HG03520 (cell line): ENCODE data around the gene WDR90.
"Not testable (repeated sequence)": the region's sequence is repeated elsewhere in the genome, so short reads cannot be mapped to it uniquely, and the experiment has no call there.

ENCODE experiments used
- ATAC-seq: cut with Tn5 transposase; IDR thresholded peaks from one replicate; pipeline ENCODE4 v1.9.1; 2021; ENCODE audit warnings: mild to moderate bottlenecking, moderate library complexity; ENCODE audit not compliant: unreplicated experiment

Gene WDR90

DNA sequence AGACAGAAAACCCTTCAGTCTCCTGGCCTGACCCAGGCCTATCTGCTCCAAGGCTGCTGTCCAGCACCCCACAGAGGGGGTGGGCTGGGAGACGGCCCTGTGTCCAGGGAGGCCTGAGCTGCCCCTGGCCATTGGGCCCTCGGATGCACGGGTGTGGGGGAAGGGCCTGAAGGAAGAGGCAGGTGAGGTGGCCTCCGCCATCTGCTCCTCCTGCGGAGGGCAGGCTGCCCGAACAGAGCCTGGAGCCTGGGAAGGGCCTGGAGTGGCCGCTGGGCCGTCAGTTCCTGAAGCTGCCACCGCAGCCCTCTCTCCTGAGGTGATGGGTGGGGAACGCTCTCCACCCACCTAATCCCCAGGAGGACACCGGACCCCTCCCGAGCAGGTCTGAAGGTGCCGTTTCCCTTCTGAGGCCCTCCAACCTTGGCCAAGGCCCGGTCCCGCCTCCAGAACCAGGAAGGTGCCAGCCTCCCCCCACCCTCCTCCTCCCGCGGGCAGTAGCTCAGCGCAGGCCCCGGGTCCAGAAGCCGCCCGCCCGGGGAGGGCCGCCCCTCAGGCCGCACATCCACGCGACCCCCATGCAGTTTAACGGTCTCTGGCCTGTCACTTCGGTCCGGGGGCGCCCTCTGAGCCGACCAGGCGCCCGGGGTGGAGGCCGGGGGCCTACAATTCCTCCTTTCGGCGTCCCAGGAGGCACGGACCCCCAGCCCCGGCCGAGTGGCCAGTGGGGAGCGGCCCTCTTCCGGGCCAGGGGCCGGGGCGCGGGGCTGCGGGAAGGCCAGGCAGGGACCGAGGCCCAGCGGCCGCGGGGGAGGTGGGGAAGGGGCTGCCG lies 55.6 kb downstream of the WDR90 start:
- no peak for ATAC-seq

- ATAC-seq: no peak
These were observed 56.4 kb downstream of the WDR90 start, which contains the start of gene FBXL16 for GRCh38 chr16:705431-706188. Gene FBXL16, minus strand, starts transcription at chr16:705801. Its CDS starts 8,396 bp downstream, at chr16:697405.

DNA sequence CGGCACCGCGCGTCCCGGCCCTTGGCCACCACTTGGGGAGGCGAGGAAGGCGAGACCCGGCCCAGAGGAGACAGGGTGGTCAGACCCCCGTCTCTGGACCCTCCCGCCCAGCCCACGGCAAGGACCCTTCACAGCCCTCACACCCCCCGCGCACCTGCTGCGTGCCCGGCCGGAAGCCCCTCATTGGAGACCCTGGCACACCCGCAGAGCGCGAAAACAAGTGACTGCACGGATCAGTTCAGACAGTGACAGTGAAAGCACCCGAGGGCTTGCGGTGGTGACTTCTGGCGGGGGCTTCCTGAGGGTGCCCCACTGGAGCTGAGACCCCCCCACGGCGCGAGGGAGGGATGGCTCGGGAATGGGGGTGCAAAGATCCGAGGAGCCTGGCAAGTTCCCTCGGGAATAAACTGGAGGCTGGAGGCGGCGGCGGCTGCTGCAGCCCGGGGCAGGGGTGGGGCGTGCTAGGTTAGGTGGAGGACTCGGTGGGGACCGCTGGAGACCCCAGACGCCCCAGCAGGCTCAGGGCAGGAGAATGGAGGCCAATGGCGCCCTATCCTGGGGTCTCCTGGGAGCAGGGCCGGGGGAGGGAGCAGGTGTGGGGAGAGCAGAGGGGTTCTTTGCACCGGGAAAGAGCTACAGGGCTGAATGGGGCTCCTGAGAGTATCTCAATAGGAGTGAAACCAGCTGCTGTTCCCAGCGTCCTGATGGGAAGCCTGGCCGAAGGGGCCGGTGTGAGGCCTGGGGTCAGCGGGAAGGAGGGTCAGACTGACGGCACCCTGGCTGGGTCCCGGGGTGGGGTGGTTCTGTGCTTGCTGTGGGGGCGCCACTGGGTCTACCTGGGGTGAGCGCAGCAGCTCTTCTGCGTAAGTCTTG lies 57.3 kb downstream of the WDR90 start:
- no peak for ATAC-seq

DNA sequence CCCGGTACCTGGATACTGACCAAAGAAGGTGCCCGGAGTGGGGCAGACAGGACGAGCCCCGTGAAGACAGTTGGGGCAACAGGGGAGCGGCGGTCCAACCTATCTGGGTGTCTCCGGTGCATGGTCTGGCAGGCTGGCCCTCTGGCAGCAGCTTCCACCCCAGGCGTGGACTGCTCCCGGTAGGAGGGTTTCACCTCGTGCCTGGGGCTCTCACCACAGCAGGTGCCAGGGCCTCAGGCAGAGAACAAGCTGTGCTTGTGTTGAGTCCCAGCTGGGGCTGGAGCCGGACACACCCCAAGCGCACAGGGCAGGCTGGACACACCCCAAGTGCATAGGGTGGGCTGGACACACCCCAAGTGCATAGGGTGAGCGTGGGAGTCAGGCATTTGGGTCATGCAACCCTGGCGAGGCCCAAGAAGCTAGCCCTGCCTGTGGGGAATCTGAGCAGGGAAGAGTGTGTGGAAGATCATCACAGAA lies 57.9 kb downstream of the WDR90 start:
- no peak for ATAC-seq

GRCh38 chr16:708019-708418 lies 58.9 kb downstream of the WDR90 start:
- ATAC-seq: no peak

DNA sequence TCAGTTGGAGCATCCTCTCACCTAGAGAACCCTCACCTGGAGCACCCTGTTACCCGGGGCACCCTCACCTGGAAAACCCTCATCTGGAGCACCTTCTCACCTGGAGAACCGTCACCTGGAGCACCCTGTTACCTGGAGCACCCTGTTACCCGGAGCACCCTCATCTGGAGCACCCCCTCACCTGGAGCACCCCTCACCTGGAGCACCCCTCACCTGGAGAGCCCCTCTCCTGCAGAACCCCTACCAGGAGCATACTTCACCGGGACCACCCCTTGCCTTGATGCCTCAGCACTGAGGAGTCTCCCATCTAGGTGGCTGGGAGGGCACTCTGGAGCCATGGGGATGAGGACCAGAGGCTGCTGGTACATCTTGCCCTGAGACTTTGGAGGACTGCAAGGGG lies 59.8 kb downstream of the WDR90 start:
- ATAC-seq: no peak

GRCh38 chr16:709566-710499 lies 60.7 kb downstream of the WDR90 start:
- no peak for ATAC-seq

DNA sequence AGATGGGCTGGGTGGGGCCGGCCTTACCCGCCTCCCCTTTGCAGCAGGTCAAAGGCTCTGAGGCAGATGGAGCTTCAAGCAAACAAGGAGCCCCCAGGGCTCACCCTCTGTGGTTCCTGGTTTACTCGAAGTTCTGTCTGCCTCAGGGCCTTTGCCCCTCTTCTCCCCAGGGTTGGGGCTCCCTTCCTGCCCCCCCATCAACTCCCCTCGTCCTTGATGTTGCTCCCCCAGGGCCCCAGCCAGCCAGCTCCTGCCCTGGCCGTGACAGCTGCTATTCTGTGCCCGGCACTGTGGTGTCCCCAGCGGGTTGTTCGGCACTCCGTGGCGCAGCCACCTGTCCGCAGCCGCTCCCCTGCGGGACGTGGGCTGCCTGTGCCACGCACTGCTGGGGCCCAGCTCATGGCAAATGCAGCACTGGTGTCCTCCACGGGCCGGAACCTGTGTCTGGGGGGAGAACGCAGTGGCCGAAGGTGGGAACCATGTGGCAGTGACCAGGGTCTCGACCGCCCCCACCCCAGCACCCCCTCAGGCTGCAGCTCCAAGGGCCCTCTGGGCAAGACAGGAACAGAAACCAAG lies 61.4 kb downstream of the WDR90 start:
- ATAC-seq: no peak

DNA sequence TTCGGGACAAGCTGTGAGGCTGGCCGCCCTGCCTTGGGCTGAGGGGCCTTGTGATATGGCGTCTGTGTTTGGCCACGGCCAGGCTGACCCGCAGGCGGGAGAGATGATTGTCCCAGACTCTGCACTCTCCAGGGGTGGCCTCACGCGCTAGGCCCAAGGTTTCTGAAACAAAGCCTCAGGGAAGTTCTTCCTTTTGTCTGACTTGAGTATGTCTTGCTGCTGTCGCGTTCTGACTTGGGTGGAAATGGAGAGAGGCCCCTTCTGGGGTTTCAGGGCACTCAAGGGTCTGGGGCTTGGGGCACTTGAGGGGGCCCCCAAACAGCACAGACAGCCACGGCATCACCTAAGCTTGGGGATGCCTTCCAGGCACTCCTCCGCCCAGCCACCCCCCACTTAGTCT lies 61.9 kb downstream of the WDR90 start:
- no peak for ATAC-seq

GRCh38 chr16:711548-712320 lies 62.6 kb downstream of the WDR90 start:
- ATAC-seq: no peak

- not testable (repeated sequence) for ATAC-seq
These were observed 63.6 kb downstream of the WDR90 start for GRCh38 chr16:712740-713250.

DNA sequence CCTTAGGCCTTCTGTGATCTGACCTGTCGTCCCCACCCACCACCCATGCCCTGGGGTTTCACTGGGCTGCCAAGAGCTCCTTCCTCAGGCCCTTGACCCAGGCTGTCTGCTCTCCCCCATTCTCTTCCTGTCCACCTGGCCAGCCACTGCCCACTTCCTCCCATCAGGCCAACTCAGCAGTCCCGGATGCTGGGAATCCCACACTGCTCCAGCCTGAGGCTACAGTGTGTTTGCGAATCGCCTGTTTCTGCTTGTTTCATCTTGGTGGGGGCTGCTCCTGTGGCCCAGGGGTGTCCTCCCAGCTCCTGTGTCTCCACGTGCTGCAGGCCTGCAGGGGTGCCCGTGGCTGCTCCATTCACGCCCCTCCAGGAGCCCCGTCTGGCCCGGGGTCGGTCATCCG lies 64.9 kb downstream of the WDR90 start:
- no peak for ATAC-seq

GRCh38 chr16:714558-715476 lies 65.7 kb downstream of the WDR90 start, which contains the start of gene METRN:
Gene METRN, plus strand, starts transcription at chr16:715118. Its CDS starts 172 bp downstream, at chr16:715290.
- peak; percentile 61 for ATAC-seq

- peak; percentile 9 for ATAC-seq
These were observed 66.5 kb downstream of the WDR90 start for GRCh38 chr16:715477-716199.

GRCh38 chr16:716200-716568 lies 67.0 kb downstream of the WDR90 start:
- ATAC-seq: no peak

- ATAC-seq: no peak
These were observed 67.7 kb downstream of the WDR90 start for GRCh38 chr16:716768-717325.
